GM19452 (cell line): Measurements from ENCODE around the gene FREM1.
A peak's percentile ranks its signal among the peaks of the same experiment; 100 is the strongest.

Source experiments
- ATAC-seq: cut with Tn5 transposase; IDR thresholded peaks from one replicate; pipeline ENCODE4 v1.9.1; 2021; ENCODE audit not compliant: unreplicated experiment

The FREM1 gene

DNA sequence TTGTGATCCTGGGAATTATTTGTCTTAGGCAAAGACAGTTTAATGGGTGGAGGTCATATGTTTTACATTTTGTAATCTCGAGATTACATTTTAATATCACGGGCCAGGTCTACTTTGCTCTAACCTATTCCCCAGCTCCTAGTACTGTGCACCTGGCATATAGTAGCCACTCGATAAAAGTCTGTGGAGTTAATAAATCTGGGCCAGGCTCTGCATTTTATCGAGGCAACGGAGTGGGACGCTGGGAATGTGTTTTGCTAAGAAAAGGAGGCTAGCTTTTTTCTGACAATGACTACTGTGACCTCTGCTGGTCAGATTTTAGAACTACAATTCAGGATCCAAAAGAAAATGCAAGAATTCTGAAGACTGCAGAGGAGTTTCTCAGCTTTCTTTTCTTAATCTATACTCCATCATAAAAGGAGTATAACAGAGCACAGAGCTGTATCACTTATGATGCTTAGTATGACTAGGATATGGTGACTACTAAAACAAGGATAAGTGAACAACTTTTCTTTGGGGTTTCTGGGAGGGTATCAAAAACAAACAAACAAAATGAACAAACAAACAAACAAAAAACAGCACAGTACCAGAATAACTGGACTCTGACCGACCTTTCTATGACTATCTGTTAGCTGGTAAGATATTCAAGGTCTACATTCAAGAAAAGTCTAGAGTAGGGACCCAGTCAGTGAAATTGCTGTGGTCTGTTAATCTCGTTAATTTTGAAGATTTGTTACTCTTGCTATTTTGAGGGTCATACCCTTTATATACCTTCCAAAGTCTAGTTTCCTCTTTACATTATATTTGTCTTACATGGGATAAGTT, 141.6 kb downstream of the FREM1 start:
- ATAC-seq = no peak

DNA sequence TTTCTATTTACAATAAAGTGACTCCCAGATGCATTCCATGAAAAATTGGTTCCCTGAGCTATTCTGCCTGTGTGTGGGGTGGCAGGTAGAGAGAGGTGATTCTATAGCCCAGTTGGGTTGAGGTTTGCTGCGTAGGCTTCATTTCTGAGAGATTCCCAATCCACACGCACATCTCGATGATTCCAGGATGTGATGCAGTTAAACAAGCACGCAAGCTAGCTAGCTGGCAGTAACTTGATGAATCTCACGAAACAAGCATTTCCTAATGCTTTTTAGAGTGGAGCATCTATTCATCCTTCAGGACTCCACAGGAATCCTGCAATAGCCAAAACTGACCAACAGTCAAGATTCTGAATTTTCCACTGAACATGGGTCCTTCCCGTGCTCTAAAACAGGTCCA, 143.9 kb downstream of the FREM1 start:
- ATAC-seq = no peak

GRCh38 chr9:14761584-14761983, 148.6 kb downstream of the FREM1 start:
- ATAC-seq = no peak

GRCh38 chr9:14760060-14760459, 150.2 kb downstream of the FREM1 start:
- ATAC-seq = no peak

DNA sequence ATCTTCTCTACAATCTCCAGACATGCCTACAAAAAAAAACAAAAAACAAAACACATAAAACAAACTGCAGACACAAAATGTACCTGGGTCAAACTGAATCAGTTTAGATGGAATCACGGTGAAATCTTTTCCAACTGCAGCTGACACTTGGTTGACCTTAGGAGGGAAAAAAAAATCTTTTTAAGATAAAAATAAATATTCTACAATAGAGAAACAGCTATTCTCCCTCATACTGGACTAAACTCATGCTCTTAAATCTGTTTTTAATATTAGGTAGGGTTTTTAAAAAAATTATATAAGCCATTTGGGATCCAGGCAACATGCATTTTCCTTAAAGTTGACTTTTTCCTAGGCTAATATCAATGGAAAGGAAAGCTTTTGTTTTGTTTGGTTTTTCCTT, 153.9 kb downstream of the FREM1 start:
- no peak for ATAC-seq

- no peak for ATAC-seq
Measured at GRCh38 chr9:14752871-14753270, 157.4 kb downstream of the FREM1 start.

GRCh38 chr9:14752271-14752670, 158.0 kb downstream of the FREM1 start:
- ATAC-seq = no peak

GRCh38 chr9:14750821-14751220, 159.4 kb downstream of the FREM1 start:
- ATAC-seq = no peak

GRCh38 chr9:14749741-14750211, 160.5 kb downstream of the FREM1 start:
- no peak for ATAC-seq

DNA sequence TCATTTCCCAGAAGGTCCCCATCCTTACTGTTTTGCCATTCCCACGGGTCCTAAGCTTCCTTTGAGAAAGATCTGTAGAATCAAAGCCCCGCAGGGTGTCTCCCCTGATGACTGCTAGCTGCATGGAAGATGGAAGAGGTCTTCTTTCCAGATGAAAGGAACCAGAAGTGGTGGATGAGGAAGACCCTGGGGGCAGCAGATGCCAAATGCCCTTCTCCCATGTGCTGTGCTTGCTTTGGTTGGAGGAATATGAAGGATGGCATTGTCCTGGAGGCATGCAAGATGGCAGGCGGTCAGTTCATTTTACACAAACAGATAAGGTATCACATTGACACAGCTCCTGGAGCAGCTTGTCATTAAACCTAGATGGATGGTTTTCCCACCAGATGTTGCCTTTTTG, 161.9 kb downstream of the FREM1 start:
- no peak for ATAC-seq

- no peak for ATAC-seq
Measured at GRCh38 chr9:14747111-14747510, 163.1 kb downstream of the FREM1 start.

GRCh38 chr9:14746626-14747025, 163.6 kb downstream of the FREM1 start:
- ATAC-seq = no peak

DNA sequence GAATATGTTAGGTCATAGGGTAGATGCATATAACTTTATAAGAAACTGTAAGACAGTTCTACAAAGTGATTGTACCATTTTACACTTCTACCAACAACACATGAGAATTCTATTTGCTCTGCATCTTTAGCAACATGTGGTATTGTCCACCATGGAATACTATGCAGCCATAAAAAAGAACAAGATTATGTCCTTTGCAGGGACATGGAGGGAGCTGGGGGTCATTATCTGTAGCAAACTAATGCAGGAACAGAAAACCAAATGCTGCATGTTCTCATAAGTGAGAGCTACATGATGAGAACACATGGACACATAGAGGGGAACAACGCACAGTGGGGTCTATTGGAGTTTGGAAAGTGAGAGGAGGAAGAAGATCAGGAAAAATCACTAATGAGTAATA, 165.5 kb downstream of the FREM1 start:
- no peak for ATAC-seq

DNA sequence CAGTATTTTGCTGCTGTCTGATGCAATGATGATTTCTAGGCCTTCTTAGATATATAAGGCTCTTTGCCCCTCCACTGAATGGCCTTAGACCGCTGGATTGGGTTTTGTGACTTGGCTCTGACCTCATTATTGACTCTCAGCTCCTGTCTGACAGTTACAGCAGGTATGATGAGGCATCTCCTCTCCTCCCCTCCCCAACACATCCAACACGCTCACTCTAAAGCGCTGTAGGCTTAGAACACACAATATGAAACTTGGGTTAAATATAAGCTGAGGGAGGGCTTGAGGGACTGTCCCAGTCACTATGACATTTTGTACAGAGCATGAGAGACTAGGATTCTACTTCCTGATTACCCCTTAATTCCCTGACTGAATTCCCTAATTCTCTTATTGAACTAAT, 168.9 kb downstream of the FREM1 start:
- peak; percentile 69 for ATAC-seq

DNA sequence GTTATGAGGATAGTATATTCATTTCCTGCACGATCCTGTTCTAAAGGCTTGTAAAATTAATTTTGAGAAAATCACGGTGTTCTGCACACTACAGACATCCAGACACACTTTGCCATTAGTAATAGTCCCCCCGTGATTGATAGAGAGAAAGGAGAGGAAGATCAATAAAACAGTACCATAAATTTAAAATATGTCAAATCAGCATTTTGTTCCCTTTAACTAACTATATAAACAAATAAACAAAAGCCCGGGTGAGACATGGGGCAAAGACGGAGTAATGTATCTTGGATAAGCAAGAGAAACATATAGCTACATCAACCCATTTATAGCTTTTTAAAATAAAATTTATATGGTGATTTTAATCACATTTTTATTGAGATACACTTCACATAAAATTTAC, 177.1 kb downstream of the FREM1 start:
- ATAC-seq = no peak

GRCh38 chr9:14731294-14731981, 178.8 kb downstream of the FREM1 start:
- no peak for ATAC-seq

- no peak for ATAC-seq
Measured at GRCh38 chr9:14730461-14730898, 179.7 kb downstream of the FREM1 start.

DNA sequence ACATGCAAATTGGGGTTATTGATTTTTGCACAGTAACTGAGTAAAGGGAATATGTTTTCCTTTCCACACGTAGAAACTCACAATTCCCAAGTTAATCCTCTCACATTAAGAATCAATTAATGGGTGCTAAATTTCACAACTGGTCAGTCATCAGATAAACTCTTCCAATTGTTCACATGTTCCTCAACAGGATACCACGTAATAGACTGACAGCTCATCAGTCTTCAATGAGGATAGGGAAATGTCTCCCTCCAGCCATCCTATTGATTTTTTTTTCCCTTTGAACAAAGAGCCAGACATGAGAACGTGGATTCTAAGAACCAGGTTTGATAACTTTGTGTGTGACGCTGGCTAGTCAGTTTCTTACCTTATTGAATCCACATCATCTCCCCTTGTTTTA, 186.9 kb downstream of the FREM1 start:
- ATAC-seq = no peak

GRCh38 chr9:14722391-14723035, 187.7 kb downstream of the FREM1 start, which contains the start of gene CER1:
Gene CER1, minus strand, starts transcription at chr9:14722733. Its CDS starts 61 bp downstream, at chr9:14722672.
- ATAC-seq = no peak

- no peak for ATAC-seq
Measured at GRCh38 chr9:14719231-14719923, 190.9 kb downstream of the FREM1 start.

DNA sequence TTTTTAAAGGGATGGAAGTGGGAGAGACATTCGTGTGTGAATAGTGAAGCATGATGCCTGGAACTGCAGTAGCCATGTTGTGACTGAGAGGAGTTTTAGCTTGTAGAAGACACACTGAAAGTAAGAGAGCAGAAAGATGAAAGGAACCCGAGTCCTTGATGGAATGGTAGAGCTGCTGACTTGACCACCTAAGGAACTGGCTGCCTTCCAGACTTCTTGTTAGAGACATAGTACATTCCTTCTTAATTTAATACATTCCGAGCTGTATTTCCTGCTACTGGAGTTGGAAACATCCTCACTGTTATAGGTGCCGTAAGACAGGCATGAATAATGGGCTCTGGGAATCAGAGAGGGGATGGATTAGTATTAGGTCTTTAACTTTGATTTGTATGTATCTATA, 195.1 kb downstream of the FREM1 start:
- ATAC-seq = no peak
